Astrocyte of the spinal cord (primary cell): ENCODE results near the gene TMEM127.
A peak's percentile ranks its signal among the peaks of the same experiment; 100 is the strongest.

Experiments used
- DNase-seq: peaks from one replicate; pipeline ENCODE4 v3.0.0; 2011; ENCODE audit warnings: low read depth, low spot score
- H3K4me3 ChIP-seq: 2 replicates; pipeline ENCODE4 v1.5.1; 2011; ENCODE audit warnings: low read depth, mild to moderate bottlenecking, low read length, moderate library complexity
- CTCF ChIP-seq: IDR thresholded peaks from 2 replicates; pipeline ENCODE4 v1.5.1; 2012; ENCODE audit warnings: low read depth, mild to moderate bottlenecking, low read length, inconsistent platforms
- in situ Hi-C: cut with HindIII; loops from 2 replicates; pipeline ENCODE4 v1.10.0; 2017; ENCODE audit warnings: low sequenced_read_pairs

Gene TMEM127

GRCh38 chr2:96241900-96242611 lies 23.7 kb downstream of the TMEM127 start:
- H3K4me3 ChIP-seq: no peak overlapping the region
- TF ChIP-seq CTCF: no peak
- in situ Hi-C loops: no loop called here
- peak; percentile 54 for DNase-seq

- no peak overlapping the region for H3K4me3 ChIP-seq
- no peak for TF ChIP-seq CTCF
- DNase-seq: no peak
- in situ Hi-C loops: no loop called here
Observed at GRCh38 chr2:96241227-96241626, 24.6 kb downstream of the TMEM127 start.

- DNase-seq: no peak
- in situ Hi-C loops: no loop called here
- H3K4me3 ChIP-seq: no peak overlapping the region
- no peak for TF ChIP-seq CTCF
Observed at GRCh38 chr2:96240341-96241038, 25.3 kb downstream of the TMEM127 start.

- no peak overlapping the region for H3K4me3 ChIP-seq
- no peak for TF ChIP-seq CTCF
- DNase-seq: no peak
- in situ Hi-C loops: no loop called here
Observed at GRCh38 chr2:96239745-96240264, 26.0 kb downstream of the TMEM127 start.

DNA sequence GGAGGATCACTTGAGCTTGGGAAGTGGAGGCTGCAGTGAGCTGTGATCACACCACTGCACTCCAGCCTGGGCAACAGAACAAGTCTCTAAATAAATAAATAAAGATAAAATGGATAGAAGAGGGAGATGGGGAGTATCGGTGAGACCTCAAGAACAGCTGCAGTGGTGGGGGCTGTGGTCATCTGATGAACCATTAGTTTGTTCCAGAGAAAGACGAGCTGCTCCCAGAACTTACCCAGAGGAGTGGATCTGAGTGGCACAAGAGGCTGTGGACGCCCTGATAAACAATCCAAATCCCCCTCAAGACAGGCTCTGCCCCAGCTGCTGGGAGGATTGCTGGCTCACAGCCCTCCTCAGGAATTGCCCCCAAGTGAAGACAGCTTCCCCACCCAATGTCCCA lies 26.7 kb downstream of the TMEM127 start:
- no peak for TF ChIP-seq CTCF
- DNase-seq: no peak
- in situ Hi-C loops: no loop called here
- no peak overlapping the region for H3K4me3 ChIP-seq

- no peak for DNase-seq
- TF ChIP-seq CTCF: no peak
- no peak overlapping the region for H3K4me3 ChIP-seq
- in situ Hi-C loops: no loop called here
Observed at GRCh38 chr2:96238266-96238665, 27.5 kb downstream of the TMEM127 start.
